Epithelial cell of esophagus (primary cell): ENCODE results near the gene FARP2.

Experiments used
- DNase-seq: peaks from one replicate; pipeline ENCODE4 v3.0.0; 2010; ENCODE audit warnings: low read depth
- H3K4me3 ChIP-seq: 2 replicates; pipeline ENCODE4 v1.5.1; 2011; ENCODE audit warnings: mild to moderate bottlenecking, low read length, control low read depth
- CTCF ChIP-seq: IDR thresholded peaks from 2 replicates; pipeline ENCODE4 v1.5.1; 2011; ENCODE audit warnings: low read depth, mild to moderate bottlenecking, low read length, control low read depth, inconsistent platforms; ENCODE audit not compliant: insufficient read depth; ENCODE audit errors: missing control alignments

FARP2 gene

GRCh38 chr2:241500016-241500415 lies 143.9 kb downstream of the FARP2 start:
- DNase-seq, result no peak
- H3K4me3 ChIP-seq, result no peak overlapping the region

GRCh38 chr2:241500431-241500975 lies 144.4 kb downstream of the FARP2 start:
- DNase-seq, result no peak
- no peak overlapping the region for H3K4me3 ChIP-seq
- TF ChIP-seq CTCF, result no peak

More at GRCh38 chr2:241500016-241500415, 143.9 kb downstream of the FARP2 start:
- TF ChIP-seq CTCF, result no peak

- H3K4me3 ChIP-seq, result no peak overlapping the region
- TF ChIP-seq CTCF, result no peak
- no peak for DNase-seq
Observed at GRCh38 chr2:241501099-241501541, 145.0 kb downstream of the FARP2 start.

DNA sequence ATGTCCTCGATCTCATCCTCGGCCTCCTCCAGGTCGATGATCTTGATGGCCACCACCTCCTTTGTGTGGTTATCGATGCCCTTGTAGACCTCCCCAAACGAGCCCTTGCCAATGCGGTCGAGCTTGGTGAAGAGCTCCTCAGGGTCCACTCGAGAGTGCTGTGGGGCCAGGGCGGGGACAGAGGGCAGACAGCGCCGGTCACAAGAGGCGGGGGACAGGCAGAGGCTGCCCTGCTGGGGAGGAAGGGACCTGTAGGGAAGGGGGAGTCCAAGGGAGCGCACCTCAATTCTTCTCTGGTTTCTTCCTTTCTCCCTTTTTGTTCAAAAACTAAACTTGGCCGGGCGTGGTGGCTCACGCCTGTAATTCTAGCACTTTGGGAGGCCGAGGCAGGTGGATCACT lies 145.5 kb downstream of the FARP2 start:
- DNase-seq, result no peak
- no peak for TF ChIP-seq CTCF
- no peak overlapping the region for H3K4me3 ChIP-seq

DNA sequence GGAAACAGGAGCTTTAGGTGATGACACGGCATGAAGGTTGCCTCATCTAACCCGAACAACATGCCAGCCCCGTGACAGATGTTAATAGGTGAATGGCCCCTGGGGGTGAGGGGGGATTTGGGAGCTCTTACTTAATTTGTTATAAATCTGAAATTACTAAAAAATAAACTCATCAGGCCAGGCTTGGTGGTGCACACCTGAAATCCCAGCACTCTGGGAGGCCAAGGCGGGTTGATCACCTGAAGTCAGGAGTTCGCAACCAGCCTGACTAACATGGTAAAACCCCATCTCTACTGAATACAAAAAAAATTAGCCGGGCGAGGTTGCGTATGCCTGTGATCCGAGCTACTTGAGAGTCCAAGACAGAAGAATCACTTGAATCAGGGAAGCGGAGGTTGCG lies 146.2 kb downstream of the FARP2 start:
- no peak for TF ChIP-seq CTCF
- no peak for DNase-seq
- H3K4me3 ChIP-seq, result no peak overlapping the region

GRCh38 chr2:241503776-241504392 lies 147.8 kb downstream of the FARP2 start:
- TF ChIP-seq CTCF, result no peak
- H3K4me3 ChIP-seq, result no peak overlapping the region
- DNase-seq, result no peak
